GM12891 (cell line): Measurements from ENCODE around the gene CILP2.

Source experiments
- DNase-seq: peaks from one replicate; pipeline ENCODE4 v3.0.0; 2011; ENCODE audit warnings: low spot score; ENCODE audit not compliant: insufficient read length
- FAIRE-seq: peaks from 2 replicates; lab custom pipeline; 2011; peaks lifted over from hg19 to GRCh38; lab: Jason Lieb, UNC
- PAX5 ChIP-seq: IDR thresholded peaks from 2 replicates; pipeline ENCODE4 v1.6.1; 2011; ENCODE audit warnings: low read length, moderate library complexity, mild to moderate bottlenecking; ENCODE audit not compliant: insufficient read depth, severe bottlenecking
- POLR2A ChIP-seq: IDR thresholded peaks from 2 replicates; pipeline ENCODE4 v1.6.1; 2011; ENCODE audit warnings: low read depth, low read length, control low read depth
- POLR2AphosphoS5 ChIP-seq: IDR thresholded peaks from 2 replicates; pipeline ENCODE4 v1.6.1; 2011; ENCODE audit warnings: low read depth, low read length, control low read depth
- POU2F2 ChIP-seq: IDR thresholded peaks from 2 replicates; pipeline ENCODE4 v1.6.1; 2011; ENCODE audit warnings: low read depth, mild to moderate bottlenecking, control low read depth, low read length, moderate library complexity
- SPI1 ChIP-seq: IDR thresholded peaks from 2 replicates; pipeline ENCODE4 v1.6.1; 2011; ENCODE audit warnings: low read depth, low read length, control low read depth
- TAF1 ChIP-seq: IDR thresholded peaks from 2 replicates; pipeline ENCODE4 v1.6.1; 2011; ENCODE audit warnings: low read depth, low read length, control low read depth

The CILP2 gene

DNA sequence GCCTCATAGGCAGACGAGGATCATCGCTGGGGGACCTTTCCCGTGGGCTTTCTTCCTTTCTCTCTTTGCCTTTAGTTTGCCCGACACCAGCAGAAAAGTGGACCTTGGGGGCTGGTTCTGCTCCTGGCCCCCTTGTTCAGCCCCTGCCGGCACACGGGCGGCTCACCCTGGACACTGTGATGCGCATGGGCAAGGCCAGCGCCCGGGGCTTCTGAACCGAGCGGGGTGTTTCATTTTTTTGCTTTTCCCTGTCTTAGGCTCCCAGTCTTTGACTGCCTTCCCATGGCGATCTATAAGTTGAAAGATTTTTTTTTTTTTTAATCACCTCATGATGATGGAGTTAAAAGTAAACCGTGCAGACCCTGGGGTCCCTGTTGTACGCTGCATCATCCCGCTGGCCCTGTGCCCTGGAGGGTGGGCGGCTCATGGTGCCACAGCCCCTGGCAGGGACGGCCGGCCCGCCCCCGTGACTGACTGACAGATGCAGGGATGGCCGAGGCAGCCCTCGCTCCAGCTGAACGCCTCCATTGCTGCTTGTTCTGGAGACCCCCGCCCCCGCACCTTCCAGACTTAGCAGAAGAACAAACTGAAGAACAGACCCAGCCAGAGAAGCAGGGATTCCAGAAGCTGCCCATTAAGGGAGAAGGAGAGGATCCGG is 32.3 kb upstream of the CILP2 start:
- no peak for TF ChIP-seq POLR2AphosphoS5
- no peak for TF ChIP-seq POU2F2
- no peak for TF ChIP-seq PAX5
- TF ChIP-seq TAF1: no peak
- TF ChIP-seq POLR2A: no peak
- TF ChIP-seq SPI1: no peak
- FAIRE-seq (no peak), DNase-seq (no peak)

DNA sequence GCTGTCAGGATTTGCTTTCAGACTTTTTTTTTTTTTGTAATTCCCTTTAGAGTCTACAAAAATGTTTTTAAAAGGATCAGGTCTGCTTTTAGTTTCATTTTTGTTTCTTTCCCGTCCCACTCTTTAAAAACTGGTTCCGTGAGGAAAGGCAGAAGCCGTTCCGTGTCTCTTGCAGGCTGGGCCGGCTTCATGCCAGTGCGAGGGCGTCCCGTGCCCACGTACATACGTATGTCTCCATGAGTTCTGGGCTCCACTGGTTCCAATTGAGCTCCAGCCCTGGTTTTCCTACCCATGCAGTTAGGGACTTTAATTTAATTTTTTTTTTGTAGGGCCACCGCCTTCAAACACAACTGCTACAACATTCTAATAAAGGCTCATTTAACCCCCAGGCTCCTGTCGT is 31.5 kb upstream of the CILP2 start:
- FAIRE-seq (no peak), DNase-seq (no peak)
- TF ChIP-seq SPI1 (no peak), POU2F2 (no peak), TAF1 (no peak), POLR2A (no peak), POLR2AphosphoS5 (no peak), PAX5 (no peak)

GRCh38 chr19:19507354-19507753 is 30.7 kb upstream of the CILP2 start:
- DNase-seq (no peak), FAIRE-seq (no peak)
- no peak for TF ChIP-seq PAX5
- TF ChIP-seq POLR2A: no peak
- TF ChIP-seq TAF1: no peak
- no peak for TF ChIP-seq SPI1
- no peak for TF ChIP-seq POLR2AphosphoS5
- no peak for TF ChIP-seq POU2F2

- no peak for TF ChIP-seq SPI1
- no peak for TF ChIP-seq PAX5
- no peak for TF ChIP-seq TAF1
- TF ChIP-seq POLR2AphosphoS5: no peak
- TF ChIP-seq POU2F2: no peak
- no peak for TF ChIP-seq POLR2A
- FAIRE-seq (no peak), DNase-seq (no peak)
Measured at GRCh38 chr19:19508217-19508616, 29.8 kb upstream of the CILP2 start.

- TF ChIP-seq POU2F2: no peak
- TF ChIP-seq PAX5: no peak
- TF ChIP-seq POLR2AphosphoS5: no peak; the same call in 1 of the 2 replicates
- no peak; the same call in none of the 2 replicates for TF ChIP-seq POLR2A
- TF ChIP-seq SPI1: no peak
- TF ChIP-seq TAF1: no peak
- no peak for FAIRE-seq
- DNase-seq: no peak
Measured at GRCh38 chr19:19510432-19510831, 27.6 kb upstream of the CILP2 start.

GRCh38 chr19:19513682-19514081 is 24.4 kb upstream of the CILP2 start:
- DNase-seq: no peak
- TF ChIP-seq POLR2AphosphoS5: no peak
- no peak for TF ChIP-seq SPI1
- TF ChIP-seq POLR2A: no peak
- TF ChIP-seq TAF1: no peak
- TF ChIP-seq POU2F2: no peak
- TF ChIP-seq PAX5: no peak
- no peak for FAIRE-seq

GRCh38 chr19:19514215-19514657 is 23.8 kb upstream of the CILP2 start:
- DNase-seq: no peak
- TF ChIP-seq POU2F2: no peak
- no peak for FAIRE-seq

DNA sequence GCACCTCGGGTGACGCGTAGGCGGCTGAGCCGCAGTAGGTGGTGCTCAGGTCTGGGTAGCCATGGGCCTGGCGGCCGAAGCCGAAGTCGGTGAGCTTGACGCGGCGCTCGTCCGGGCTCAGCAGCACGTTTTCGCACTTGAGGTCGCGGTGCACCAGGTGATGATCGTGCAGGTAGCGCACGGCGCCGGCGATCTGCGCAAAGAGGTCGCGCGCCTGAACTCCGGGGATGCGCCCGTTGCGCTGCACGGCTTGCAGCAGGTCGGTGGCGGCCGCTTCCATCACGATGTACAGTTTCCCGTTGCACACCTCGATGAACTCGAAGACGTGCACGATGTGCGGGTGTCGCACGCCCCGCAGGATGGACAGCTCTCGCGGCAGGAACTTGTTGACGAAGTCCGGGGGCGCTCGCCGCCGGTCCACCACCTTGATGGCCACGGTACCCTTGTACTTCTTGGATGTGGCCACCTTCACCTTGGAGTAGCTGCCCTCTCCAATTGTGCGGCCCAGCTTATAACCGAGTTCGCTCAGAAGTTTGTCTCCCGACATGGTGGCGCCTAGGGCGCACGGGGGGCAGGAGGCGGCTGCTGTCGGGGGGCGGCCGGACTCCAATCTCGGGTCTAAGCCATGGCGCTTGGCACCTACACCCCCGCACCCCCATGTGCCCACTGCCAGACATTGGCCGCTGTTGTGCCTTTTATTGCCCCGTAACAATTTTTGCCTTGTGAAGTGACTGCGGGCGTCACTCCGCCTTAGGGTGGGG is 23.0 kb upstream of the CILP2 start, which contains the start of gene TSSK6:
Gene TSSK6 (minus strand): TSS at position 668 of the 761 bp plus-strand sequence. CDS start 121 bp downstream, at position 547.
- DNase-seq (no peak), FAIRE-seq (peak; percentile 76)
- TF ChIP-seq POLR2AphosphoS5: no peak
- TF ChIP-seq TAF1: no peak
- no peak for TF ChIP-seq SPI1
- TF ChIP-seq POLR2A: no peak
- no peak for TF ChIP-seq POU2F2
- TF ChIP-seq PAX5: no peak

DNA sequence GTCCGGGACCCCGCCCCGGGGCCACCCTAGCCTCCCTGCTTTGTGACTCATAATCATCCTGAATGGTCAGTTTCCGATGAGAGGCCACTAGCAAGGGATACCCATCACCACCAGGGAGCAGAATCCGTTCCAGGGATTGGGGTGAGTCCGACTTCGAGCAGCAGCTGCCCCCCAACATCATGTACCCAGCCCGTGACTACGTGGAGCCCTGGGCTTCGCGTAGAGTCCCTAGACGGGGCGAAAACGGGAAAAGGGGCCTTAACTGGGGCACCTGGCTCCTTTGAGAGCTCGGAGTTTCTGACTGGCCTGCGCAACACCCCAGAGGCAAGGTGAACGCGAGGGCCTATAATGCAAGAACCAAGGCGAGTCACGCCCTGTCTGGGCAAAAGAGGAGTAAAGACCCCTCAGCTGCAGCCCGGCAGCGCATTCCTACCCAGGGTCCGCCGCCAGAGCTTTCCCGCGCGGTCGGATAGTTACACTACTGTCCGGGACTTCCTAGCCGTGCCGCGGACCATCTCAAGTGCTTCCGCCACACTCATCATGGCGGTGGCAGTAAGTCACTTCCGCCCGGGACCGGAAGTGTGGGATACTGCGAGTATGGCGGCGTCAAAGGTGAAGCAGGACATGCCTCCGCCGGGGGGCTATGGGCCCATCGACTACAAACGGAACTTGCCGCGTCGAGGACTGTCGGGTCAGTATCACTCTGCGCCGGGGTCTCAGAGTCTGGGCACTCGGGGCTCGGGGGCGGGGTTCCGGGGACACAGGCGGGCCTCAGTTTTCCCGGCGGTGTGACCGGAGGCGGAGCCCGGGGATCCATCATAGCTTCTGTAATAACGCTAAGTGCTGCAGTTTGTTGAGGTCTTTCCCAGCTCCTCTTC is 22.2 kb upstream of the CILP2 start, which contains the start of gene NDUFA13:
Gene NDUFA13 (plus strand): TSS at position 584 of the 878 bp plus-strand sequence. CDS start 14 bp downstream, at position 598.
- DNase-seq: peak; percentile 92
- peak; percentile 64 for TF ChIP-seq SPI1
- TF ChIP-seq POLR2A: peak; percentile 87
- peak; percentile 97 for TF ChIP-seq POLR2AphosphoS5
- TF ChIP-seq POU2F2: peak; percentile 78; the same call in 1 of the 2 replicates
- no peak for TF ChIP-seq PAX5
- TF ChIP-seq TAF1: peak; percentile 92
- peak; percentile 99 for FAIRE-seq

DNA sequence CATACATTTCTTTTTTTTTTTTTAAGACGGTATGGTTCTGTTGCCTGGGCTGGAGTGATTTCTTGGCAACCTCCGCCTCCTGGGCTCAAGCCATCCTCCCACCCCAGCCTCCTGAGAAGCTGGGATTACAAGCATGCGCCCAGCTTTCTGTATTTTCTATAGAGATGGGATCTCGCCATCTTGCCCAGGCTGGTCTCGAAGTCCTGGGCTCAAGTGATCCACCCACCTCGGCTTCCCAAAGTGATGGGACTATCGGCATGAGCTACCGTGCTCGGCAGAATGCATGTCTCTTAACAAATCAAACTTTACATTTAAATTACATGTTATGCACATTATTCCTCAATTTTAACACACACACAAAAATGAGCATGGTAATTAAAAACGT is 20.8 kb upstream of the CILP2 start:
- FAIRE-seq (no peak), DNase-seq (no peak)
- TF ChIP-seq SPI1 (no peak), POLR2A (no peak), PAX5 (no peak), POU2F2 (no peak), POLR2AphosphoS5 (no peak), TAF1 (no peak)
